Hepatocyte (in vitro differentiated cells): ENCODE measurements around the gene PRMT7. TPM values are rescaled to one million over a fixed set of nuclear protein-coding genes. Genes with fewer than 3 reads are reported as not detected.

Source experiments
- DNase-seq: peaks from one replicate; pipeline ENCODE4 v3.0.0-alpha.2; 2016; ENCODE audit warnings: low spot score
- H2AFZ ChIP-seq: fragments of 200-600 bp; sonication (generic); 2 replicates; pipeline ENCODE4 v1.6.0; 2016; ENCODE audit warnings: antibody characterized with exemption, mild to moderate bottlenecking
- H3K27ac ChIP-seq: fragments of 200-600 bp; sonication (generic); 2 replicates; pipeline ENCODE4 v1.5.1; 2016; ENCODE audit warnings: mild to moderate bottlenecking
- H3K27me3 ChIP-seq: fragments of 200-600 bp; sonication (generic); 2 replicates; pipeline ENCODE4 v1.6.1; 2016
- H3K36me3 ChIP-seq: fragments of 200-600 bp; sonication (generic); replicated peaks from 2 replicates; pipeline ENCODE4 v1.5.1; 2016; ENCODE audit warnings: low read depth; ENCODE audit not compliant: insufficient read depth
- H3K4me1 ChIP-seq: fragments of 200-600 bp; sonication (generic); 2 replicates; pipeline ENCODE4 v1.5.1; 2016; ENCODE audit warnings: mild to moderate bottlenecking, moderate library complexity; ENCODE audit not compliant: insufficient read depth
- H3K4me2 ChIP-seq: fragments of 200-600 bp; sonication (generic); 2 replicates; pipeline ENCODE4 v1.6.0; 2016
- H3K4me3 ChIP-seq: fragments of 200-600 bp; sonication (generic); 2 replicates; pipeline ENCODE4 v1.5.1; 2016; ENCODE audit warnings: mild to moderate bottlenecking
- H3K79me2 ChIP-seq: fragments of 200-600 bp; sonication (generic); 2 replicates; pipeline ENCODE4 v1.6.0; 2017; ENCODE audit warnings: mild to moderate bottlenecking
- H3K9me2 ChIP-seq: fragments of 200-600 bp; sonication (generic); replicated peaks from 2 replicates; pipeline ENCODE4 v1.6.0; 2017; ENCODE audit warnings: mild to moderate bottlenecking; ENCODE audit not compliant: insufficient read depth
- H3K9me3 ChIP-seq: fragments of 200-600 bp; sonication (generic); 2 replicates; pipeline ENCODE4 v1.5.1; 2016; ENCODE audit warnings: low read depth, mild to moderate bottlenecking
- H4K20me1 ChIP-seq: fragments of 200-600 bp; sonication (generic); 2 replicates; pipeline ENCODE4 v1.6.0; 2016; ENCODE audit warnings: mild to moderate bottlenecking; ENCODE audit not compliant: insufficient read depth, poor library complexity, severe bottlenecking
- EZH2 ChIP-seq: fragments of 200-600 bp; sonication (generic); IDR thresholded peaks from 2 replicates; pipeline ENCODE4 v1.6.1; 2016; ENCODE audit warnings: antibody characterized with exemption, mild to moderate bottlenecking, borderline replicate concordance
- EZH2phosphoT487 ChIP-seq: fragments of 200-600 bp; sonication (generic); IDR thresholded peaks from one replicate; pipeline ENCODE4 v1.6.1; 2018; ENCODE audit warnings: antibody characterized with exemption, mild to moderate bottlenecking, low read depth, moderate library complexity; ENCODE audit not compliant: unreplicated experiment, severe bottlenecking
- WGBS: methylation state at CpG from one replicate; pipeline ENCODE4 v1.1.6; 2016; ENCODE audit warnings: low lambda C conversion rate; ENCODE audit errors: missing lambda C conversion rate; 5-methylcytosine and 5-hydroxymethylcytosine counted together
- polyA plus RNA-seq: library from polyadenylated mRNA; unstranded; fragments of >200 nt; fragmentation: Nextera tagmentation; extraction: Ambion mirVana; gene quantifications from 2 replicates; pipeline ENCODE4 v1.2.1, GENCODE V29; 2016
- total RNA-seq: library from RNA; depleted of rRNA; stranded (reverse); fragments of >200 nt; gene quantifications from 2 replicates; pipeline ENCODE4 v1.2.3, GENCODE V29; 2014
- TF ChIP-seq, protein P1 (sequence below): fragments of 200-600 bp; sonication (generic); IDR thresholded peaks from 2 replicates; pipeline ENCODE4 v1.5.1; 2016; ENCODE audit warnings: antibody characterized with exemption, mild to moderate bottlenecking; ENCODE audit not compliant: poor library complexity

The PRMT7 gene
- total and polyA plus RNA-seq, 2 experiments from 2014 or later = 41.1 to 43.6 TPM

DNA sequence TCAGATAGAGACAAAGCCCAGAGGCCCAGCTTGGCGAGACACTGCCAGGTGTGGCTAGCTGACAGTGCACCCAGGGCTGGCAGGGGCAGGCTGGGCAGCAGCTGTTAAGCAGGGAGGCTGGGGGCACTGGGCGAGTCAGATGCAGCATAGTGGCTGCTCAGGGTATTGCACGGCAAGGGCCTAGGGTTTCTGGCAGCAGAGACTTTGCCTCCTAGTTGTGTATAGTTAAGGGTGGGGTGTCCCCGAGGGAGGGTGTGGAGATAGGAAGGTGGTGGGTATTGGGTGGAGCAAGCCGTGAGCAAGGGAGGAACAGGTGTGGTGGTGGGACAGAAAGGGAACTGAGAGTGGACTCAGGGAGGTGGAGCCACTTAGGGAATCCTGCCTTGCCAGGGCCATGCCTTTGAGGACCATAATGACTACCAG lies 71.5 kb downstream of the PRMT7 start:
- no peaks in the 10 kb centered on the region for H3K27me3 ChIP-seq
- no peak overlapping the region for H3K27ac ChIP-seq
- H3K4me1 ChIP-seq = peaks cover 9% of the 10 kb centered on the region
- WGBS = 66% methylated on average over 5 of the region's 5 CpGs
- no peak overlapping the region for H3K4me2 ChIP-seq
- no peaks in the 10 kb centered on the region for H3K9me3 ChIP-seq
- H3K4me3 ChIP-seq = no peak overlapping the region
- H2AFZ ChIP-seq = no peak overlapping the region
- no peaks in the 10 kb centered on the region for H4K20me1 ChIP-seq
- no peaks in the 10 kb centered on the region for H3K36me3 ChIP-seq
- no peak for DNase-seq
- no peaks in the 10 kb centered on the region for H3K79me2 ChIP-seq
- TF ChIP-seq EZH2 = no peak
- TF ChIP-seq, protein P1, sequence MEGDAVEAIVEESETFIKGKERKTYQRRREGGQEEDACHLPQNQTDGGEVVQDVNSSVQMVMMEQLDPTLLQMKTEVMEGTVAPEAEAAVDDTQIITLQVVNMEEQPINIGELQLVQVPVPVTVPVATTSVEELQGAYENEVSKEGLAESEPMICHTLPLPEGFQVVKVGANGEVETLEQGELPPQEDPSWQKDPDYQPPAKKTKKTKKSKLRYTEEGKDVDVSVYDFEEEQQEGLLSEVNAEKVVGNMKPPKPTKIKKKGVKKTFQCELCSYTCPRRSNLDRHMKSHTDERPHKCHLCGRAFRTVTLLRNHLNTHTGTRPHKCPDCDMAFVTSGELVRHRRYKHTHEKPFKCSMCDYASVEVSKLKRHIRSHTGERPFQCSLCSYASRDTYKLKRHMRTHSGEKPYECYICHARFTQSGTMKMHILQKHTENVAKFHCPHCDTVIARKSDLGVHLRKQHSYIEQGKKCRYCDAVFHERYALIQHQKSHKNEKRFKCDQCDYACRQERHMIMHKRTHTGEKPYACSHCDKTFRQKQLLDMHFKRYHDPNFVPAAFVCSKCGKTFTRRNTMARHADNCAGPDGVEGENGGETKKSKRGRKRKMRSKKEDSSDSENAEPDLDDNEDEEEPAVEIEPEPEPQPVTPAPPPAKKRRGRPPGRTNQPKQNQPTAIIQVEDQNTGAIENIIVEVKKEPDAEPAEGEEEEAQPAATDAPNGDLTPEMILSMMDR = no peak
- TF ChIP-seq EZH2phosphoT487 = no peak
- H3K9me2 ChIP-seq = no peaks in the 10 kb centered on the region

DNA sequence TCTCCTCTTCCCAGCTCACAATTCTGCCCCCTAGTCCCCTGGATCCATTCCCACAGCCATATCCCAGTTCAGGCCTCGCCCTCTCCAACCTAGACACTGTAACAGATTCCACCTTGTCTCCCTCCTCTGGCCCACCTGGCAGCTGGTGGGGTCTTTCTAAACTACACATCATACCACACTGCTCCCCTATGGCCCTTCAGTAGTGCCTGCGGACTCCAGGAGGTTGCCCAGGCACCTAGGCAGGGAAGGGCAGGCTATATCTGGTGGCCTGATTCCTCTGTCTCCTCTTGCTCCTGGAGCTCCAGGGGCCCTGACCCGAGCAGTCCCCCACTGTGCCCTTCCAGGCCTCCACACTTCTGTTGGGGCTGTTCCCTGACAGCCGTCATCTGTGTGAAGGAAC lies 73.0 kb downstream of the PRMT7 start:
- no peaks in the 10 kb centered on the region for H3K9me3 ChIP-seq
- DNase-seq = no peak
- no peaks in the 10 kb centered on the region for H3K27me3 ChIP-seq
- H3K4me1 ChIP-seq = peaks cover 9% of the 10 kb centered on the region
- H3K9me2 ChIP-seq = no peaks in the 10 kb centered on the region
- H3K4me2 ChIP-seq = peak overlapping the region; percentile 23
- TF ChIP-seq EZH2 = no peak
- TF ChIP-seq, protein P1 = no peak
- no peak for TF ChIP-seq EZH2phosphoT487
- no peak overlapping the region for H3K4me3 ChIP-seq
- H4K20me1 ChIP-seq = no peaks in the 10 kb centered on the region
- WGBS = 92% methylated on average over 4 of the region's 4 CpGs
- H3K27ac ChIP-seq = no peak overlapping the region
- H2AFZ ChIP-seq = no peak overlapping the region
- no peaks in the 10 kb centered on the region for H3K79me2 ChIP-seq
- no peaks in the 10 kb centered on the region for H3K36me3 ChIP-seq

DNA sequence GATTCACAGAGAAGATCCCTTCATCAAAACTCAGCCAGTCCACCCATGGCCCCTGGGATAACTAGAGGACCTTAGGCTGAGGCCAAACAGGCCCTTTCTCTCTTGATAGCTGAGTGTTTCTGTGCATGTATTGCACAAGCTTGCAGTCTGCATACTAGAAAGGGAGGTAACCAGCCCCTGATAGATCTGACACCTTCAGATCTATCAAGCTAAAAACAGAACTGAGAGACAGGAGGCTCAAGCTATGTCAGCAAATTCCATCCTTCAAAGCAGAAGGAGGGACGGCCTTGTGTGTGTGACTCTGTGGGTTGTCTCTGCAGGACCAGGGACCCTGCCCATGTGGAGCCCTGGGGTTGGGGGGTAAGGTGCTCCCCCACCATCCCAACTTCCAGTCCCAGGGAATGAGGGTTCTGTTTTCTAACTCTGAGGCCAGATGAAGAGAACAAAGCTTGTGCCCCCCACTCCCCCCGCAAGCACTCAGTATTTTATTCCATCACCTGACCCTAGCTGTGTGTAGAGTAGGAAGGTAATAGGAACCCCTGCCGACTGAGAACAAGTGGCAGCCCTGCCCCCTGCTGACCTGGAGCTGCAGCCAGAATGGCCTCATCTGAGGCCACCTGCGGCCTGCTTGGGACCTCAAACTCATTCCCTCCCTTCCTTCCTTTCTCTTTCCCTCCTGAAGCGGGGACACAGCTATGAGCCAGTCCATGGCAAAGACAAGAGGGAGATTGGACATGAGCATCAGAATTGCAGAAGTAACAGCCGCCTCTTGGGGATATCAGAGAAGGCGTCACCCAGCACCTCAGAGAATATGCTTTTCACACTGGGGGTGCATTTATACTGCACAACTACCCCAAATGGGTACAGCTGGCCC lies 73.7 kb downstream of the PRMT7 start:
- H3K4me3 ChIP-seq = no peak overlapping the region
- no peaks in the 10 kb centered on the region for H4K20me1 ChIP-seq
- H3K36me3 ChIP-seq = no peaks in the 10 kb centered on the region
- H3K9me2 ChIP-seq = no peaks in the 10 kb centered on the region
- peaks cover 9% of the 10 kb centered on the region for H3K4me1 ChIP-seq
- no peak for DNase-seq
- H3K4me2 ChIP-seq = peak overlapping the region; percentile 64
- WGBS = 66% methylated on average over 7 of the region's 7 CpGs
- TF ChIP-seq EZH2 (no peak), EZH2phosphoT487 (no peak)
- TF ChIP-seq, protein P1 = no peak
- H3K79me2 ChIP-seq = no peaks in the 10 kb centered on the region
- H2AFZ ChIP-seq = no peak overlapping the region
- H3K27me3 ChIP-seq = no peaks in the 10 kb centered on the region
- no peaks in the 10 kb centered on the region for H3K9me3 ChIP-seq
- H3K27ac ChIP-seq = no peak overlapping the region
